ENCODE data around the gene C1orf226.
"Not testable (repeated sequence)": the region's sequence is repeated elsewhere in the genome, so short reads cannot be mapped to it uniquely, and the experiment has no call there.

C1orf226 gene

DNA sequence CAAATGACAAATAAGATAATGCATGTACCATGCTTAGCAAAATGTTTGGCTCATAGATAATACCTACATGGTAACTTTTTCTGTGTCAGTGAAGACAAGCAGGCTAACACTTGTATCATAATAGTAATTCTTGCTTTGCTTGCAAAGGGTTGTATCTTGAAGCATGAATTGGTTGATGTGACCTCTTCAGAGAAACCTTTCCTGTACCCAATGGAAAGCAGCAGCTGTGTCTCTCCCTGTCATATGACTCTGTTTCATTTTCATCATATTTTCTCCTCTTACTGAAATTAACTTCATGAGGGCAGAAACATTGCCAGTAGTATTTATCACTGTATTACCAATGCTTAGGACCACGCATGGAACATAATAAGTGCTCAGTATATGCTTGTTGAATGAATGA is 26.0 kb downstream of the C1orf226 start:
- no peak for DNase-seq (ENCODE audit: low spot score)

GRCh38 chr1:162412002-162412401 is 30.5 kb downstream of the C1orf226 start, which contains the start of gene SH2D1B:
TSS of gene SH2D1B (minus strand) at chr1:162412136. CDS start at chr1:162412016, 120 bp downstream.
- DNase-seq (ENCODE audit: low spot score): no peak

GRCh38 chr1:162416215-162416614 is 34.7 kb downstream of the C1orf226 start:
- DNase-seq (ENCODE audit: low spot score): no peak

GRCh38 chr1:162416909-162417308 is 35.4 kb downstream of the C1orf226 start:
- DNase-seq (ENCODE audit: low spot score): no peak

DNA sequence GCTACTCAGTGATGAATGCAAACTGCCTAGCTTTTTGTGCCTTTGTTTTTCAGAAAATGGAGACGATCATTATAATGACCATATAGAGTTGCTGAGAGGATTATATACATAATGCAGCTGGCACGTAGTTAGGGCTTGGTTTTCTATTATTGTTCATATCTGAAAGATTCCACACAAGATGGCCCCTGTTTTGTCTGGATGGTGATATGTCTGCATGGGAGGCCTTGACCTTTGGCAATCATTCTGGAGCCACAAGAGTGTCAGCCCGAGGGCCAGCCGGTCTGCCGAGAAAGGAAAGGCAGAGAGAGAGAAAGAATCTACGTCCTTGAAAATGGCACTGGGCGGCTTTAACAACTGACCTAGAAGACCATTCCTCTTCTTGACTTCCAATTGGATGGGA is 36.1 kb downstream of the C1orf226 start:
- no peak for DNase-seq (ENCODE audit: low spot score)

GRCh38 chr1:162418584-162418983 is 37.1 kb downstream of the C1orf226 start:
- not testable (repeated sequence) for DNase-seq (ENCODE audit: low spot score)

DNA sequence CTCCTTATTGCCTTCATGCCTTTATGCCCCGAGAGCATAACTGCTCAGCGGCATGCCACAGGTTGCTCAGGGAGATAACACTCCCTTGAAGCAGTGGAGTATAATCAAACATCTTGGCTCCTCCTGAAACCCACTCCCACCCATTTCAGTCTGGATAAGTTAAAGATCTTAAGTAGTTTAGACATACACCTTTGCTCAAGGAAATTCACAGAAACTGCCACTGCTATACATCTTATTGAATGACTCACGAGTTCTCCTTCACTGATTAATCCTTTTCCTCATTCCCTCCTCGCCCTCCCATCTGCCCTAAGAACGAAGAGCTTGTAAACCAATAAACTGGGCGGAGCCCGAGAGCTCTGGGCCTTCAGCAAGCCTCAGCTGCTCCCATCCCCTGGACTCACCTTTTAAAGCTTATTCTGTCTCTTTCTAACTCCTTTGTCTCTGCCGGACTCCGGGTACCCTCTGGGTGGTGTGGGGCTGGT is 38.0 kb downstream of the C1orf226 start:
- DNase-seq (ENCODE audit: low spot score): not testable (repeated sequence)

DNA sequence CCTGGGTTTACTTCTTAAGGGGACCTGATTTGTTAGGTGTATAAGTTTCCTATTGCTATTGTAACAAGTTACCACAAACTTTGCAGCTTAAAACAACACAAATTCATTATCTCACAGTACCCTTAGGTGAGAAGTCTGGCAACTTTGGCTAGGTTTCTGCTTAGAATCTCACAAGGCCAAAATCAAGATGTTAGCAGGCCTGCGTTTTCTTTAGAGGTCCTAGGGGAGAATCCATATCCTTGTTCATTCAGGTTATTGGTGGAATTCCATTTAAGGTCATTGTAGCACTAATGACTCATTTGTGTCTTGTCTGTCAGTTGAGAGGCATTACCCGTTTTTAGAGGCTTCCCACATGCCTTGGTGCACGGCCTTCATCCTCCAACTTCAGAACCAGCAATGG is 38.6 kb downstream of the C1orf226 start:
- no peak for DNase-seq (ENCODE audit: low spot score)

DNA sequence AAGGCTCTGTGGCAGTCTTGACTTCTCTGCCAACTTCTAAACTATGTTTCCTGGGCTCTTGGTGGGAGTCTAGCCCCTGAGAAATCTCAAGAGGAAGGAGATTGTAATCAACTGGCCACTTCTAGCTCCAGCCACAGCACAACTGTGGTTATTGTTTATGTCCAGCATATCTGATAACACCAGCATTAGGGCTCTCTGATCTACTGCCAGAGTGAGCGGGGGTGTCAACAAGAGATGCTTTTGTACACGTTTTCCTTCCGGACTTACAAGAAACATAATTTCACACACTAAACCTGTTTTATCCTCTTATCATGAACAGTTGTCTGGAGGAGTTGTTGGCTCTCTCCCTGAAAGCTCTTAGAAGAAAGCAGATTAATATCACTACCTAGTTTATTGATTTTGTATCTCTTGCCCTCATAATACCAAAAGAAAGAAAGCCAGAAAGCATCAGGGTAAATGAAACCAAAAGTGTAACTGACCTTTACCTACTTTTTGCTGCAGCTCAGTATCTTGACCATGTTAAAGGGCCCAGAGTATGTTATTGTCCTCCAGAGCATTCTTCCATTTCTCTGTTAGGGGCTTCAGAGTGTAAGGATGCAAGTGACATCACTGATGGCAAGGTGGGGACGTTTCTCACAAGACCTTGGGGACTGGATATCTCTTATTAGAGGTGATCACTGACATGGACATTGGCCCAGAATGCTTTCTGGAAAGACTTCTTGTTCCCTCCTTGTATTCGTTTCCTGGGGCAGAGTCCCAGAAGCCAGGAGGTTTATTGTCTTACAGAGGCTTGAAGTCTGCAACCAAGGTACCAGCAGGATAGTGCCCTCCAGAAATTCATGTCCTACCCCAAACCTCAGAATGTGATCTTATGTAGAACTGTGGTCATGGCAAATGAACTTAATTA is 40.0 kb downstream of the C1orf226 start:
- no peak for DNase-seq (ENCODE audit: low spot score)

GRCh38 chr1:162422662-162423375 is 41.3 kb downstream of the C1orf226 start:
- DNase-seq (ENCODE audit: low spot score): no peak

DNA sequence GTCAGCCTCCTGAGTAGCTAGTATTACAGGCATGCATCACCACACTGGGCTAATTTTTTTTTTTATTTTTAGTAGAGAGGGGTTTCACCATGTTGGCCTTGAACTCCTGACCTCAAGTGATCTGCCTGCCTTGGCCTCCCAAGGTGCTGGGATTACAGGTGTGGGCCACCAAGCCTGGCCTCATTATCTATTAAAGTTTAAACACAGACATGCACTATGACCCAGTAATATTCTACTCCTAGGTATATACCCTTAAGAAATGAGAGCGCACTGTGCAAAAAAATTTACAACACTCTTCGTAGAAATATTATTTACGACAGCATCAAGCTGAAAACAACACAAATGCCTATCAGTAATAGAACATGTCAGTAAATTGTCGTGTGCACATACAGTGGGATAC is 49.1 kb downstream of the C1orf226 start:
- no peak for DNase-seq (ENCODE audit: low spot score)

DNA sequence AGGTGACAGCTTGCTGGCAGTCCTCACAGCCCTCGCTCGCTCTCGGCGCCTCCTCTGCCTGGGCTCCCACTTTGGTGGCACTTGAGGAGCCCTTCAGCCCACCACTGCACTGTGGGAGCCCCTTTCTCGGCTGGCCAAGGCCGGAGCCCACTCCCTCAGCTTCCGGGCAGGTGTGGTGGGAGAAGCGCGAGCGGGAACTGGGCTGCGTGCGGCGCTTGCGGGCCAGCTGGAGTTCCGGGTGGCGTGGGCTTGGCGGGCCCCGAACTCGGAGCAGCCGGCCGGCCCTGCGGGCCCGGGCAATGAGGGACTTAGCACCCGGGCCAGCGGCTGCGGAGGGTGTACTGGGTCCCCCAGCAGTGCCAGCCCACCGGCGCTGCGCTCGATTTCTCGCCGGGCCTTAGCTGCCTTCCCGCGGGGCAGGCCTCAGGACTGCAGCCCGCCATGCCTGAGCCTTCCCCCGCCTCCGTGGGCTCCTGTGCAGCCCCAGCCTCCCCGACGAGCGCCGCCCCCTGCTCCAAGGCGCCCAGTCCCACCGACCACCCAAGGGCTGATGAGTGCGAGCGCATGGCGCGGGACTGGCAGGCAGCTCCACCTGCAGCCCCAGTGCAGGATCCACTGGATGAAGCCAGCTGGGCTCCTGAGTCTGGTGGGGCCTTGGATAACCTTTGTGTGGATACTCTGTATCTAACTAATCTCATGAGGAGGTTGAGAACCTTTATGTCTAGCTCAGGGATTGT is 51.6 kb downstream of the C1orf226 start:
- DNase-seq (ENCODE audit: low spot score): not testable (repeated sequence)

All from AG20443 (cell line).